HG02610 (cell line): ENCODE data around the gene NUP153.
"Not testable (repeated sequence)": the region's sequence is repeated elsewhere in the genome, so short reads cannot be mapped to it uniquely, and the experiment has no call there.

Experiments used
- ATAC-seq: cut with Tn5 transposase; IDR thresholded peaks from one replicate; pipeline ENCODE4 v1.9.1; 2021; ENCODE audit warnings: mild to moderate bottlenecking, moderate library complexity; ENCODE audit not compliant: unreplicated experiment

Gene NUP153

GRCh38 chr6:17714879-17715851 is 8.4 kb upstream of the NUP153 start:
- ATAC-seq = peak; percentile 95

DNA sequence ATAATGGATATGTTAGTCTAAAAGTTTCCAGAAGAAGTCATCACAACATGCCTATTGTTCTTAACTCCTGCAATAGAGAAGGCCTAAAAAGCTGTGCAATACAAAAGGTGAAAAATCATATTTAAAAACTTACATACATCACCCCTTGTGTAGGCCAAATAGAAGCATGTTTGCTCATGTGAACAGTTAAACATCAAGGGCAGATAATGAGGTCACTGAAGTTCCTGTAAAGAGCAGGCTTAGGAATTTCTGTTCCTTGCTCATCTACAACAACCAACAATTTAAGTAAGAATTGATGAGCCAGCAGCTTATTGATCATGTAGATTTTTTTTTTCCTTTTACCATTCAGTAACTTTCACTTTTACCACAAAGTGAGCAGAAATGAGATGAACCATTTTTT is 7.5 kb upstream of the NUP153 start:
- no peak for ATAC-seq

DNA sequence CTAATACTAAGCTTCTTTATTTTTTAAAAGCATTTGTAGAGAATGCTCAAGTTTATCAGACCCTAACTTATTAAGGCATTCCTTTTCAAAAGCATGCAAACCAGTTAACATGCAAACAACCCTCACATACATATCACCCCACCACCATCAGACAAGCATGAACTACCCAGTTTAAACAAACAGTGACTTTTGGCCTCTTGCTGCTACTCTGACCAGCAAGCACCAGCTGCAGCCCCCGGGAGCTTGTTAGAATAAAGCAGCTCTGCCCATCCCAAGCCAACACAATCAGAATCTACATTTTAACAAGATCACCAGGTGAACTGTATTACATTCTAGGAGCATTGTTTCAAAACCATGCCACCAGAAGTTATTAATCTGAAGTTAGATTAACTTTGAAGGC is 5.9 kb upstream of the NUP153 start:
- ATAC-seq = no peak

DNA sequence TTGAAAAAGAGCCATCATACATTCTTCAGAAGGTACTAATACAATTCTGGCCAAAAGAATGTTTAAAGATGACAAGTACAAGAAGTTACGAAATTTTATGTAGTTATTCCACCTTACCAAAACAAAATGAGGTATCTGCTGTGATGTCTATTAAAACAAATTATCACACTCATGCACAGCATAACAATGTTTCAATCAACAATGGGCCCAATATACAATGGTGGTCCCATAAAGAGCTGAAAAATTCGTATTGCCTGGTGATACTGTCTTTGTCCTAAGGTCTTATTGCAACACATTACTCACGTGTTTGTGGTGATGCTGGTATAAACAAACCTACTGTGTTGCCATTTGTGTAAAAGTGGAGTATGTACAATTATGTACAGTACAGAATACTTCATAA is 3.6 kb upstream of the NUP153 start:
- ATAC-seq = no peak

- ATAC-seq = no peak
Observed at GRCh38 chr6:17709476-17709875, 2.8 kb upstream of the NUP153 start.

GRCh38 chr6:17708035-17708434 is 1.3 kb upstream of the NUP153 start:
- ATAC-seq = not testable (repeated sequence)

GRCh38 chr6:17707371-17707651 is 586 bp upstream of the NUP153 start:
- ATAC-seq = no peak

GRCh38 chr6:17705778-17706579 is 746 bp downstream of the NUP153 start:
- peak; percentile 69 for ATAC-seq

DNA sequence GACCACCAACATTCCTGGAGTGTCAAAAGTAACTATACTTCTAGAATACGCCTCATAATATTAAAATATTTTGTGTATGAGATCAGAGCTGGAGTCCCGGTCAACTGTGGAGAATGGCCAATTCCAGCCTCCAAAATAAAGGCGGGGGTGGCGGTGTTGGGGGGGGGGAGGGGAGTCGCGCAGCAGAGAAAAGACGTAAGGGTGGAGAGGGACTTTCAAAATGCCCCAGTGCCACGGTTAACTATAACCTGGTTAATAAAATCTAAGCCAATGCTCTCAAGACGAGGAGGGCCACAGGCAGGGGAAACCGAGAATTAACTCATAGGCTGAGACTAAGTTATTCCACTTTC is 1.3 kb downstream of the NUP153 start:
- no peak for ATAC-seq

DNA sequence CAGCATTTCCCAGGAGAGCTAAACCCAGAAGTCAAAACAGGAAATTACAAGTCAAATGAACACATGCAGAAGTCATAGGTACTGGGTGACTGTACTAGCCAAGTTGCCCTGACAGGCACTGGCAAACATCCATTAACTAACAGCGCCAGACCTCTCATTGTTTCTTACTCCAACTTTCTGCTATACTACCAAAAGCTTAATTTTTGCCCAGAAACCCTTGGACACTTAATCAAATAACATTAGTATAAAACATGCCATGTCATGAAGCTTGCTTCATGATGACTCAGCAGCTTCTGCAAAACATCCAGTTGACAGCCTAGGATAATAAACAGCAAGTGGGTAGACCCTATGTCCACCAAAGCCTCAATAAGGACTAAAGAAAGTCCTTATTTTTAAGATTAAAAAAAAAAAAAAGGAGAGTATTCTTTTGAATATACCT is 3.5 kb downstream of the NUP153 start:
- ATAC-seq = no peak

- no peak for ATAC-seq
Observed at GRCh38 chr6:17700421-17701416, 6.0 kb downstream of the NUP153 start.

DNA sequence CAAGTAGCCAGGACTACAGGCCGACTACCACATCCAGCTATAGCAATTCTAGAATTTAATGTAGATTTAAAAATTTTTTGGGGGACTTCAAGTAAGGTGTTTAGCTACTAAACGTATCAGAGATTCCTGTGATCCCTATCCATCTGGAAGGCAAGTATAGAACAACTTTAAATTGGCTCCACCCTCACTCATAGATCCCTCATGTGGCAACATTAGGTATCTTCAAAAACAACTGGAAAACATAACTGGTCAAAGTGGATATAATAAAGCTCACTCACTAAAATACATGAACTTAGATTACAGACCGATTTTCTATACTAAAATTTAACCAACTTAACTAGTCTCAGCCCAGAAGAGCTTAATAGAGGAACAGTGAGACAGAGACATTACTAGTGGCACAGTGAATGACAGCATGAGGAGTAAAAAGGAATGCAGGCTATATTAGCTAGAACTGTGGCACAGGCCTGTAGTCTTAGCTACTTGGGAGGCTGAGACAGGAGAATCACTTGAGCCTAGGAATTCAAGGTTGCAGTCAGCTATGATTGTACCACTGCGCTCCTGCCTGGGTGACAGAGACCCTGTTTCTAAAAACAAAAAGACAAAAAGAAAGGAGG is 14.7 kb downstream of the NUP153 start:
- ATAC-seq = no peak

DNA sequence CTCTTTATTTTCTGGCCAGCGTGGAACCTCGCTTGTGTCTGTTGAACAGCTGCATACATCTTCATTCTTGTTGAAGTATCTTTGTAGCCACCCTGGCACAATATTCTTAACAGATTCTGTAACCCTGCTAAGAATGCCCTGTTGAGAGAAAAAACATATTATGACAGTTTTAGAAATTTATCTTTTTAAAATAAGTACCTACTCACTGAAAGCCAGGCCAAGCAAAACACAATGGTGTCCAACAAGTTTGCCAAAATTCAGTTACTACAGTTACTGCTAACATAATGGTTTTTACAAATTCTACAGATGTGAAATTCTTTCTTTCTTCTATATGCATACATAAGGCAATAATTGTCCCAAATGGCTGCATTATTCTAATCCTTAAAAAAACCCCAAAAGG is 18.2 kb downstream of the NUP153 start:
- ATAC-seq = no peak

- ATAC-seq = no peak
Observed at GRCh38 chr6:17687136-17687535, 19.6 kb downstream of the NUP153 start.

- no peak for ATAC-seq
Observed at GRCh38 chr6:17684134-17684533, 22.6 kb downstream of the NUP153 start.

DNA sequence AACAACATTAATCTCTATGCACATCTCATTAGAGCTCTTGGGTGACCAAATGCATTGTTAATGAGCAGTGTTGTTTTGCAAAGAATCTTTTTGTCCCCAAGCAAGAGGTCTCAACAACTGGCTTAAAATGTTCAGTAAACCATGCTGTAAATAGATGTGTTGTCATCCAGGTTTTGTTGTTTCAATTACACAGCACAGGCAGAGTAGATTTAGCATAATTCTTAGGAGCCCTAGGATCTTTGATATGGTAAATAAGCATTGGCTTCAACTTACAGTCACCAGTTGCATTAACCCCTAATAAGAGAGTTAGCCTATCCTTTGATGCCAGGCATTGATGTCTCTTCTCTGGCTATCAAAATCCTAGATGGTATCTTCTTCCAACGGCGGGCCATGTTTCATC is 23.3 kb downstream of the NUP153 start:
- no peak for ATAC-seq

DNA sequence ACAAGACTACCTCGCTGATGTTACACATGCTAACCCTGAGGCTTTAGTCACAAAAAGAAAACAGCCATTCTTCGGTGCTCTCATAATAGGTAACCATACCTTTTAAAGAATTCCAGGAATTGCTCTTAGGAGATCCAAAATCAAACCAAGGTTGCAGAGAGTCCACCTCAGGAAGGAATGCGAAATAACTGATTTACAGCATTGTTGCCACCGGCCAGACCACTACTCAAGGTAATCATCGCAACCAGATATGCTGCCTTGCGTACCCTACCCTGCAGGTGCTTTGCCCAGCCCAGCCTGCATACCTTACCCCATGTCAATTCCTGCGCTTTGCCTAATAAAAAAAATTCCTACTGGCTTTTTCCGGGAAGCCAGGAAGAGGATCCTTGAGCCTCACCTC is 27.0 kb downstream of the NUP153 start:
- no peak for ATAC-seq

- ATAC-seq = no peak
Observed at GRCh38 chr6:17677602-17678001, 29.1 kb downstream of the NUP153 start.

DNA sequence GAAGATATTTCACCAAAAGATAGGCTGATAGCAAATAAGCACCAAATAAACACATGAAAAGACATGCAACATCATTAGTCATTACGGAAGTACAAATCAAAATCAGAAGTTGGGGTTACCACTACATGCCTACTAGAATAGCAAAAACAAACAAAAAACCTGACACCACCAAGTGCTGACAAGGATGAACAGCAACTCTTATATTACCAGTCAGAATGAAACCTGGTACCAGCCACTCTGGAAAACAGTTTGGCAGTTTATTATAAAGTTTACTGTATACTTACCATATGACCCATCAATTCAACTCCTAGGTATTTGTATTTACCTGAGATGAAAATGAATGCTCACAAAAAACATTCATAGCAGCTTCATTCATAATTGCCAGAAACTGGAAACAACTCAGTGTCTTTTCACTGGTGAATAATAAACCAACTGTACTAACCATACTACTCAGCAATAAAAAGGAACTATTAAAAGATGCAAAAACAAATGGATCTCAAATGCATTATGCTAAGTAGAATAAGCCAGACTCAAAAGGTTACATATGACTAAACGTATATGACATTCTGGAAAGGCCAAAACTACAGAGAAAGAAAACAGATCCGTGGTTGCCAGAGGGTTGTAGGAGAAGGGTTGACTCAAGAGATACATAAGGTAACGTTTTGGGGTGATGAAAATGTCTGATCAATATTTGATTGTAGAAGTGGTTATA is 33.0 kb downstream of the NUP153 start:
- ATAC-seq = no peak
